ENCODE data around the gene SHROOM3.
A peak's percentile ranks its signal among the peaks of the same experiment; 100 is the strongest.

SHROOM3 gene

DNA sequence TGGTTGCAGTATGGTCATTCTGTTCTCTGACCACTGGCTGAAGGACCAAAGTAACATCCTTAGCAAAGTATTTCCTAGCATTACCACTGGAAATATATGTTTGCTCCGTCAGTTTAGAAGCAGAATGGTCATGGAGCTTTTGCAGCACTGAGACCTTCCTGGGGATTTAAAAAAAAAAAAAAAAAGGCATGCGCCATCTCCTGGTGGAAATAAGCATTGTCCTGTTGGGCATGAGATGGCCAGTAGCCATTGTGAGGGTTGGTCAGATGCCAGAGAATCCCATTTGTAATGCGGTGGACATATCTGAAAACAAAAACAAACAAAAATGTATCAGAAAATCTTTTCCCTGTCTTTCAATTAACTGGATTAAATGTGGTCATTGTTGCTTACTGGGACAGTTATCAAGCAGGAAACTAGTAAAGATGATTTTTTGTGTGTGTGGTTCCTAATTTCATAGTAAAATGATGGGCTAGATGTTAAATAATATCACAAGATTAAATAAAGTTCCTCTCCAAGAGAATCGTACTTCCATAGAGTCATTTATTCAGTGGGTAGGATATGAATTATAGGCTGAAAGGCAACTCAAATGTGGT is 323.4 kb downstream of the SHROOM3 start:
- Mint-ChIP-seq H3K36me3 (ENCODE audit: low read depth) (peaks cover 59% of the 10 kb centered on the region), H3K9me3 (no peaks in the 10 kb centered on the region), H3K4me3 (no peak overlapping the region), H3K27ac (peak overlapping the region; percentile 14 to 66 (median 37)), H3K27me3 (ENCODE audit: low read depth) (no peaks in the 10 kb centered on the region), H3K4me1 (peaks cover 43% of the 10 kb centered on the region)
- TF ChIP-seq, protein P1, sequence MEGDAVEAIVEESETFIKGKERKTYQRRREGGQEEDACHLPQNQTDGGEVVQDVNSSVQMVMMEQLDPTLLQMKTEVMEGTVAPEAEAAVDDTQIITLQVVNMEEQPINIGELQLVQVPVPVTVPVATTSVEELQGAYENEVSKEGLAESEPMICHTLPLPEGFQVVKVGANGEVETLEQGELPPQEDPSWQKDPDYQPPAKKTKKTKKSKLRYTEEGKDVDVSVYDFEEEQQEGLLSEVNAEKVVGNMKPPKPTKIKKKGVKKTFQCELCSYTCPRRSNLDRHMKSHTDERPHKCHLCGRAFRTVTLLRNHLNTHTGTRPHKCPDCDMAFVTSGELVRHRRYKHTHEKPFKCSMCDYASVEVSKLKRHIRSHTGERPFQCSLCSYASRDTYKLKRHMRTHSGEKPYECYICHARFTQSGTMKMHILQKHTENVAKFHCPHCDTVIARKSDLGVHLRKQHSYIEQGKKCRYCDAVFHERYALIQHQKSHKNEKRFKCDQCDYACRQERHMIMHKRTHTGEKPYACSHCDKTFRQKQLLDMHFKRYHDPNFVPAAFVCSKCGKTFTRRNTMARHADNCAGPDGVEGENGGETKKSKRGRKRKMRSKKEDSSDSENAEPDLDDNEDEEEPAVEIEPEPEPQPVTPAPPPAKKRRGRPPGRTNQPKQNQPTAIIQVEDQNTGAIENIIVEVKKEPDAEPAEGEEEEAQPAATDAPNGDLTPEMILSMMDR (IDR thresholded peaks at IDR 0.05; ENCODE audit: unreplicated experiment in 3 of 3) = peak; percentile 82 to 88 (median 84)

- Mint-ChIP-seq H3K4me1 (peaks cover 37% of the 10 kb centered on the region), H3K9me3 (no peaks in the 10 kb centered on the region), H3K27ac (no peak overlapping the region), H3K4me3 (no peak overlapping the region), H3K36me3 (ENCODE audit: low read depth) (peaks cover 59% of the 10 kb centered on the region), H3K27me3 (ENCODE audit: low read depth) (no peaks in the 10 kb centered on the region)
- TF ChIP-seq, protein P1 (IDR thresholded peaks at IDR 0.05; ENCODE audit: unreplicated experiment in 3 of 3) = no peak
Measured at GRCh38 chr4:76758996-76759395, 324.0 kb downstream of the SHROOM3 start.

DNA sequence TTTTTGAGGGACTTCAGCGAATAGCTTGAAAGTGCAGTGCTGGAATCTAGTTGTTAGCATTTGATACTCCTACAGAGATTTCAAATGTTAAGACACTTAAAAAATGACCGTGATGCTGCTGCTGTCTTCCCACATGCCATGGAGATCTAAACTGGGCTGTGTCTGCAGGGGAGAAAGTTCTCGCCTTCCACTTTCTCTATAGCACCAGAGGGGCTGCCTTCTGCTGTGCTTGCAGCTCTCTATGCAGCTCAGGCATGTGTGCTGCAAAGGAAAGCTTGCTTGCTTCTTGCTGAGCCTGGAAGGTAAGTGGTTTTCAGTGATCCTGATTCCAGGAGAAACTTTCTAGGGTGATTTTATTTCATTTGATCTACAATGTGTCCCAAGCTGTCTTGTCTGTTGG is 325.2 kb downstream of the SHROOM3 start:
- H3K4me1 Mint-ChIP-seq = peaks cover 41% of the 10 kb centered on the region
- TF ChIP-seq, protein P1 (IDR thresholded peaks at IDR 0.05; ENCODE audit: unreplicated experiment in 3 of 3) = no peak
- H3K27me3 Mint-ChIP-seq (ENCODE audit: low read depth) = no peaks in the 10 kb centered on the region
- no peaks in the 10 kb centered on the region for H3K9me3 Mint-ChIP-seq
- H3K36me3 Mint-ChIP-seq (ENCODE audit: low read depth) = peaks cover 61% of the 10 kb centered on the region
- H3K27ac Mint-ChIP-seq = peak overlapping the region in 1 of 3 experiments; percentile 69
- no peak overlapping the region for H3K4me3 Mint-ChIP-seq

- H3K4me3 Mint-ChIP-seq = no peak overlapping the region
- TF ChIP-seq, protein P1 (IDR thresholded peaks at IDR 0.05; ENCODE audit: unreplicated experiment in 3 of 3) = no peak
- H3K27ac Mint-ChIP-seq = peak overlapping the region in 1 of 3 experiments; percentile 56
- peaks cover 56% of the 10 kb centered on the region for H3K36me3 Mint-ChIP-seq (ENCODE audit: low read depth)
- H3K27me3 Mint-ChIP-seq (ENCODE audit: low read depth) = no peaks in the 10 kb centered on the region
- no peaks in the 10 kb centered on the region for H3K9me3 Mint-ChIP-seq
- peaks cover 46% of the 10 kb centered on the region for H3K4me1 Mint-ChIP-seq
Measured at GRCh38 chr4:76762137-76763130, 327.4 kb downstream of the SHROOM3 start.

DNA sequence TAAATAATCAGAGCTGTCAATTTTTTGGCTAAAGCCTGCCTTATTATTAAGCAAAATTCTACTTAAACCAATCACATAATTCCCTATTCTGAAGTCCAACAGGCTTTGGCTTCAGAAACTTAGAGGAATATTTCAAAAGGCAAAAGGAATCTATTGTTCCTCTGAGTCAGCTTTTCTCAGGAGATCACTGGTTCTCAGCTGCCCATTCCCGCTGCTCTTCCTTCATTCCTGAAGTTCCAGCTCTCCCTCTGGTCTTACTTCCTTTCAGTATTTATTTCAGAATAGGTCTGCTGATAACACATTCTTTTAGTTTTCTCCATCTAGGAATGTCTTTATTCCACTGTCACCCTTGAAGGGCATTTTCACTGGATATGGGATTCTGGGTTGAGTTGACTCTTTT is 329.2 kb downstream of the SHROOM3 start:
- Mint-ChIP-seq H3K36me3 (ENCODE audit: low read depth) (peaks cover 63% of the 10 kb centered on the region), H3K4me1 (peaks cover 43% of the 10 kb centered on the region), H3K27ac (peak overlapping the region; percentile 5 to 74 (median 56)), H3K4me3 (no peak overlapping the region), H3K9me3 (no peaks in the 10 kb centered on the region), H3K27me3 (ENCODE audit: low read depth) (no peaks in the 10 kb centered on the region)
- TF ChIP-seq, protein P1 (IDR thresholded peaks at IDR 0.05; ENCODE audit: unreplicated experiment in 3 of 3) = no peak

Data from nephron (organoid).